CD4-positive, alpha-beta T cell (primary cell): Measurements from ENCODE around the gene TNF. TPM values are rescaled to one million over a fixed set of nuclear protein-coding genes. Genes with fewer than 3 reads are reported as not detected.

Experiments
- ATAC-seq: fragments of 200-7000 bp; cut with Tn5 transposase; one replicate; pipeline ENCODE4 v1.10.0; 2022; ENCODE audit warnings: mild to moderate bottlenecking; ENCODE audit not compliant: poor library complexity
- CTCF ChIA-PET: fragments of 350-600 bp; sonication (Branson Sonifier 250); formaldehyde crosslinking; loops from one replicate; lab custom pipeline; 2021; ENCODE audit warnings: antibody characterized with exemption, inconsistent platforms; lab: Charles Lee
- POLR2A ChIA-PET: fragments of 350-600 bp; sonication (Branson Sonifier 250); formaldehyde crosslinking; loops from one replicate; lab custom pipeline; 2021; ENCODE audit warnings: antibody characterized with exemption, inconsistent platforms; lab: Charles Lee
- DNase-seq, 14 experiments: peaks; one replicate each; pipeline ENCODE4 v3.0.0-alpha.2; 2013 to 2020; ENCODE audit warnings: mixed read lengths in 2 of 14
- H3K27ac ChIP-seq, 2 donors: one replicate each; pipeline versions ENCODE4 v1.5.1 to v1.7.0; 2013; ENCODE audit warnings: low read length in 2 of 2, low read depth in 1 of 2, mild to moderate bottlenecking in 1 of 2
- H3K27me3 ChIP-seq, 2 experiments: 1 replicate in 1 of 2; 2 replicates in 1 of 2; pipeline versions ENCODE4 v1.6.1 to v1.7.0; 2013; ENCODE audit warnings: low read length in 2 of 2, control low read depth in 1 of 2, mild to moderate bottlenecking in 1 of 2, moderate library complexity in 1 of 2; ENCODE audit not compliant: insufficient read depth in 2 of 2, control insufficient read depth in 1 of 2
- H3K36me3 ChIP-seq: one replicate; pipeline ENCODE4 v1.6.1; 2013; ENCODE audit warnings: low read length, control low read depth; ENCODE audit not compliant: insufficient read depth
- H3K4me1 ChIP-seq: one replicate; pipeline ENCODE4 v1.6.1; 2013; ENCODE audit warnings: low read length, control low read depth; ENCODE audit not compliant: insufficient read depth
- H3K4me3 ChIP-seq: one replicate; pipeline ENCODE4 v1.5.1; 2013; ENCODE audit warnings: mild to moderate bottlenecking, low read length, moderate library complexity
- H3K9me3 ChIP-seq, 2 experiments: 1 replicate in 1 of 2; 2 replicates in 1 of 2; pipeline versions ENCODE4 v1.6.1 to v1.7.0; 2013; ENCODE audit warnings: low read length in 2 of 2, mild to moderate bottlenecking in 2 of 2, control low read depth in 1 of 2, moderate library complexity in 1 of 2; ENCODE audit not compliant: control insufficient read depth in 1 of 2, insufficient read depth in 1 of 2
- H3K27ac Mint-ChIP-seq: one replicate; pipeline ENCODE4 v1.8.0; 2020; ENCODE audit warnings: mixed read lengths
- H3K27me3 Mint-ChIP-seq: one replicate; pipeline ENCODE4 v1.8.0; 2021; ENCODE audit warnings: mixed read lengths
- H3K36me3 Mint-ChIP-seq: one replicate; pipeline ENCODE4 v1.8.0; 2021; ENCODE audit warnings: low read depth, mixed read lengths
- H3K4me1 Mint-ChIP-seq: one replicate; pipeline ENCODE4 v1.8.0; 2021; ENCODE audit warnings: low read depth, mixed read lengths
- H3K4me3 Mint-ChIP-seq: one replicate; pipeline ENCODE4 v1.8.0; 2020; ENCODE audit warnings: mild to moderate bottlenecking, mixed read lengths
- H3K9me3 Mint-ChIP-seq: one replicate; pipeline ENCODE4 v1.8.0; 2020; ENCODE audit warnings: mixed read lengths
- intact Hi-C, 2 experiments: fragments of 100-400 bp; cut with DNase I in 1 of 2; cut with micrococcal nuclease in 1 of 2; formaldehyde crosslinking; loops; one replicate each; pipeline versions ENCODE4 v1.15.1 to v1.9.0; 2023 to 2025; cut with DNase I, micrococcal nuclease
- total RNA-seq, 174 experiments: library from RNA in 2 of 174; stranded (reverse) in 2 of 174; gene quantifications; one replicate each; pipeline ENCODE4 v1.2.3 and lab custom pipeline; 2021 to 2026
- TF ChIP-seq, protein P1 (sequence below): fragments of 200-600 bp; IDR thresholded peaks from one replicate; pipeline ENCODE4 v1.8.0; 2022; ENCODE audit warnings: antibody characterized with exemption, mild to moderate bottlenecking

The TNF gene
- total RNA-seq, 2 experiments from 2014 or later = 33.1 to 34.2 TPM

GRCh38 chr6:31575952-31576685 is 754 bp downstream of the TNF start:
- Mint-ChIP-seq H3K4me3 (peak overlapping the region; percentile 95), H3K36me3 (peaks cover 57% of the 10 kb centered on the region), H3K27me3 (no peaks in the 10 kb centered on the region), H3K4me1 (peaks cover 91% of the 10 kb centered on the region), H3K9me3 (no peaks in the 10 kb centered on the region), H3K27ac (peak overlapping the region; percentile 95)
- Histone ChIP-seq H3K36me3 (peaks cover 37% of the 10 kb centered on the region), H3K27ac (peak overlapping the region; percentile 84 to 87), H3K4me3 (peak overlapping the region; percentile 75), H3K27me3 (no peaks in the 10 kb centered on the region), H3K9me3 (no peaks in the 10 kb centered on the region), H3K4me1 (peaks cover 92% of the 10 kb centered on the region)
- intact Hi-C loops = loop anchor here in 1 of 2 experiments (2.0 kb wide), 1 partner anchor 13 kb away; no protein-coding TSS in a partner anchor
- CTCF ChIA-PET = interaction anchor here (1.2 to 16.9 kb wide), 4 partner anchors 10 to 83 kb away, joined by 3 to 353 read pairs (median 87); partner anchors contain the start of genes ATP6V1G2, LST1, NCR3 and NFKBIL1
- no peak for ATAC-seq
- DNase-seq = peak in 1 of 14 experiments; percentile 42
- TF ChIP-seq, protein P1, sequence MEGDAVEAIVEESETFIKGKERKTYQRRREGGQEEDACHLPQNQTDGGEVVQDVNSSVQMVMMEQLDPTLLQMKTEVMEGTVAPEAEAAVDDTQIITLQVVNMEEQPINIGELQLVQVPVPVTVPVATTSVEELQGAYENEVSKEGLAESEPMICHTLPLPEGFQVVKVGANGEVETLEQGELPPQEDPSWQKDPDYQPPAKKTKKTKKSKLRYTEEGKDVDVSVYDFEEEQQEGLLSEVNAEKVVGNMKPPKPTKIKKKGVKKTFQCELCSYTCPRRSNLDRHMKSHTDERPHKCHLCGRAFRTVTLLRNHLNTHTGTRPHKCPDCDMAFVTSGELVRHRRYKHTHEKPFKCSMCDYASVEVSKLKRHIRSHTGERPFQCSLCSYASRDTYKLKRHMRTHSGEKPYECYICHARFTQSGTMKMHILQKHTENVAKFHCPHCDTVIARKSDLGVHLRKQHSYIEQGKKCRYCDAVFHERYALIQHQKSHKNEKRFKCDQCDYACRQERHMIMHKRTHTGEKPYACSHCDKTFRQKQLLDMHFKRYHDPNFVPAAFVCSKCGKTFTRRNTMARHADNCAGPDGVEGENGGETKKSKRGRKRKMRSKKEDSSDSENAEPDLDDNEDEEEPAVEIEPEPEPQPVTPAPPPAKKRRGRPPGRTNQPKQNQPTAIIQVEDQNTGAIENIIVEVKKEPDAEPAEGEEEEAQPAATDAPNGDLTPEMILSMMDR = no peak
- POLR2A ChIA-PET = interaction anchor here (1.0 to 34.9 kb wide), 8 partner anchors 5 to 379 kb away, joined by 3 to 1160 read pairs (median 26); partner anchors contain the start of genes ATP6V1G2, BAG6, DDX39B and LST1

DNA sequence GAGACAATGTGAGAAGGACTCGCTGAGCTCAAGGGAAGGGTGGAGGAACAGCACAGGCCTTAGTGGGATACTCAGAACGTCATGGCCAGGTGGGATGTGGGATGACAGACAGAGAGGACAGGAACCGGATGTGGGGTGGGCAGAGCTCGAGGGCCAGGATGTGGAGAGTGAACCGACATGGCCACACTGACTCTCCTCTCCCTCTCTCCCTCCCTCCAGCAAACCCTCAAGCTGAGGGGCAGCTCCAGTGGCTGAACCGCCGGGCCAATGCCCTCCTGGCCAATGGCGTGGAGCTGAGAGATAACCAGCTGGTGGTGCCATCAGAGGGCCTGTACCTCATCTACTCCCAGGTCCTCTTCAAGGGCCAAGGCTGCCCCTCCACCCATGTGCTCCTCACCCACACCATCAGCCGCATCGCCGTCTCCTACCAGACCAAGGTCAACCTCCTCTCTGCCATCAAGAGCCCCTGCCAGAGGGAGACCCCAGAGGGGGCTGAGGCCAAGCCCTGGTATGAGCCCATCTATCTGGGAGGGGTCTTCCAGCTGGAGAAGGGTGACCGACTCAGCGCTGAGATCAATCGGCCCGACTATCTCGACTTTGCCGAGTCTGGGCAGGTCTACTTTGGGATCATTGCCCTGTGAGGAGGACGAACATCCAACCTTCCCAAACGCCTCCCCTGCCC is 1.7 kb downstream of the TNF start:
- TF ChIP-seq, protein P1 = no peak
- CTCF ChIA-PET = interaction anchor here (1.0 to 16.9 kb wide), 6 partner anchors 9 to 84 kb away, joined by 3 to 353 read pairs (median 6); partner anchors contain the start of genes ATP6V1G2, LST1, NCR3 and NFKBIL1
- H3K27ac Mint-ChIP-seq = peak overlapping the region; percentile 95
- no peaks in the 10 kb centered on the region for H3K27me3 Mint-ChIP-seq
- no peaks in the 10 kb centered on the region for H3K9me3 ChIP-seq
- peaks cover 41% of the 10 kb centered on the region for H3K36me3 ChIP-seq
- no peak for ATAC-seq
- H3K4me1 Mint-ChIP-seq = peaks cover 86% of the 10 kb centered on the region
- H3K27me3 ChIP-seq = no peaks in the 10 kb centered on the region
- peak in 6 of 14 experiments; percentile 31 to 91 (median 57) for DNase-seq
- peaks cover 67% of the 10 kb centered on the region for H3K36me3 Mint-ChIP-seq
- intact Hi-C loops = loop anchor here in 1 of 2 experiments (2.0 kb wide), 1 partner anchor 14 kb away; no protein-coding TSS in a partner anchor
- POLR2A ChIA-PET = interaction anchor here (0.9 to 34.9 kb wide), 8 partner anchors 6 to 380 kb away, joined by 3 to 1160 read pairs (median 26); partner anchors contain the start of genes ATP6V1G2, BAG6, DDX39B and LST1
- H3K9me3 Mint-ChIP-seq = no peaks in the 10 kb centered on the region
- H3K4me3 ChIP-seq = peak overlapping the region; percentile 75
- H3K4me3 Mint-ChIP-seq = peak overlapping the region; percentile 95
- peak overlapping the region; percentile 84 to 87 for H3K27ac ChIP-seq
- H3K4me1 ChIP-seq = peaks cover 83% of the 10 kb centered on the region

- no peaks in the 10 kb centered on the region for H3K27me3 ChIP-seq
These were observed 2.2 kb downstream of the TNF start for GRCh38 chr6:31577579-31577966.

More at GRCh38 chr6:31577579-31577966, 2.2 kb downstream of the TNF start:
- Mint-ChIP-seq H3K27me3 (no peaks in the 10 kb centered on the region), H3K27ac (peak overlapping the region; percentile 95), H3K4me3 (peak overlapping the region; percentile 95), H3K4me1 (peaks cover 86% of the 10 kb centered on the region), H3K9me3 (no peaks in the 10 kb centered on the region), H3K36me3 (peaks cover 68% of the 10 kb centered on the region)
- peaks cover 41% of the 10 kb centered on the region for H3K36me3 ChIP-seq
- ATAC-seq (no peak), DNase-seq (no peak)
- TF ChIP-seq, protein P1 = no peak
- H3K27ac ChIP-seq = peak overlapping the region; percentile 84 to 87
- H3K9me3 ChIP-seq = no peaks in the 10 kb centered on the region
- peak overlapping the region; percentile 75 for H3K4me3 ChIP-seq
- intact Hi-C loops = loop anchor here in 1 of 2 experiments (2.0 kb wide), 1 partner anchor 15 kb away; no protein-coding TSS in a partner anchor
- H3K4me1 ChIP-seq = peaks cover 81% of the 10 kb centered on the region
- CTCF ChIA-PET = interaction anchor here (1.0 to 16.9 kb wide), 6 partner anchors 9 to 84 kb away, joined by 3 to 353 read pairs (median 6); partner anchors contain the start of genes ATP6V1G2, LST1, NCR3 and NFKBIL1
- POLR2A ChIA-PET = interaction anchor here (0.9 to 34.9 kb wide), 7 partner anchors 6 to 75 kb away, joined by 3 to 1160 read pairs (median 42); partner anchors contain the start of genes ATP6V1G2, BAG6, DDX39B and LST1
